NCI-H1436 treated with DMSO at 0.1 percent for 48 hours (cell line): Measurements from ENCODE around the gene RACK1.

Experiments used
- DNase-seq: peaks from one replicate; lab custom pipeline; 2025; lab: John Stamatoyannopoulos, UW

RACK1 gene

DNA sequence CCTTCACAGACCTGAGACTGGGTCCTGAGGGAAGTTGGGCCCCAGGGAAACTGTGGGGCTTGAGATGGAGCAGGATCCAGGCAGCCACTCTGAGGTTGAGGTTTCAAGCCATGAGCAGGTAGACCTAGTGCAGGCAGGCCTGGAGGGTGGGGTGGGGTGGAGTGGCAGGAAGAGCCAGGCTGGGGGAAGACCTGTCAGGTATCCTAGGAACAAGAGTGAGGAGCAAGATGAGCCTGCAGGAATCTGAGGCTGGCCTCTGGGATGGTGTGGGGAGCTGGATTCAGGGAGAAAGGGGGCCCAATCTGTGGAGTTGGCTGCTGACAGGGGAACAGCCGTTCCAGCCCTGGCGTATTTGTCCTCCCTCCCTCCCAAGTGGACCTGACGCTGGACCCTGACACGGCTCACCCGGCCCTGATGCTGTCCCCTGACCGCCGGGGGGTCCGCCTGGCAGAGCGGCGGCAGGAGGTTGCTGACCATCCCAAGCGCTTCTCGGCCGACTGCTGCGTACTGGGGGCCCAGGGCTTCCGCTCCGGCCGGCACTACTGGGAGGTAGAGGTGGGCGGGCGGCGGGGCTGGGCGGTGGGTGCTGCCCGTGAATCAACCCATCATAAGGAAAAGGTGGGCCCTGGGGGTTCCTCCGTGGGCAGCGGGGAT, 9.8 kb downstream of the RACK1 start:
- DNase-seq = no peak

DNA sequence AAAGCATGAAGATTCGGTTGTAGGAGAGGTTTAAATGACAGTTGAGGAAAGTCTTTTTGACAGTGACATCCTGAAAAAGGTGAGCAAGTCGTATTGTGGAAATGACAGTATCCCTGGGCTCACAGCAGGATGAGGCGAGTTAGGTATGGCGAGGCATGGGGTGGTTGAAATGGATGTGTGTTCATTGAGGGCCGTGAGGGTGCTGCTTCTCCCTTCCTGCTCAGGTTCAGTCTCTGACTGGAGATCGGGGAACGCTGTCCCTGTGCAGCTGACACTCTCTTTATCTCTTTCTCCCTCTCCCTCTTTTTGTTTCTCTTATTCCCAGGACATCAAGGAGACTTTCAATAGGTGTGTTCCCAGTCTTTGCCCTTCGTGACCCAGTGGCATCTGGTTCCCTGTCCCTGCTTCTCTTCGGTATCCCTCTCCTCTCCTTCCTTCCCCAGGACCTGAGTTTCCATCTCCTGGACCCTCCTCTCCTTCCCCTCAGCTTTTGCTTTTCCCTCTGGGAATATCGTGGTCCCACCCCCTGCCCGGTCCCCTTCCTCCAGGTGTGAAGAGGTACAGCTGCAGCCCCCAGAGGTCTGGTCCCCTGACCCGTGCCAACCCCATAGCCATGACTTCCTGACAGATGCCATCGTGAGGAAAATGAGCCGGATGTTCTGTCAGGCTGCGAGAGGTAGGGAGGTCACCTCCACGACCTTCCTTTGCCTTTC, 10.5 kb downstream of the RACK1 start:
- no peak for DNase-seq

DNA sequence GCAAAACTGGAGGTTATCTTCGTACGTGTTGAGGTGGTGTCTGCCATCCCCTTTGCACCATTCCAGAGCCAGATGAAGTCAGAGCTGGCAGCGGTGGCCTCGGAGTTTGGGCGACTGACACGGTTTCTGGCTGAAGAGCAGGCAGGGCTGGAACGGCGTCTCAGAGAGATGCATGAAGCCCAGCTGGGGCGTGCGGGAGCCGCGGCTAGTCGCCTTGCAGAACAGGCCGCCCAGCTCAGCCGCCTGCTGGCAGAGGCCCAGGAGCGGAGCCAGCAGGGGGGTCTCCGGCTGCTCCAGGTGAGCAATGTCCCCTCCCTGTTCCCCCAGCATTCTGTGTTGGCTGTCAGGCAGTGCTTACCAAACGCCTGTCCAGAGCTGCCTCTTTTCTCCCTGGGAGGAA, 11.1 kb downstream of the RACK1 start:
- DNase-seq = no peak

DNA sequence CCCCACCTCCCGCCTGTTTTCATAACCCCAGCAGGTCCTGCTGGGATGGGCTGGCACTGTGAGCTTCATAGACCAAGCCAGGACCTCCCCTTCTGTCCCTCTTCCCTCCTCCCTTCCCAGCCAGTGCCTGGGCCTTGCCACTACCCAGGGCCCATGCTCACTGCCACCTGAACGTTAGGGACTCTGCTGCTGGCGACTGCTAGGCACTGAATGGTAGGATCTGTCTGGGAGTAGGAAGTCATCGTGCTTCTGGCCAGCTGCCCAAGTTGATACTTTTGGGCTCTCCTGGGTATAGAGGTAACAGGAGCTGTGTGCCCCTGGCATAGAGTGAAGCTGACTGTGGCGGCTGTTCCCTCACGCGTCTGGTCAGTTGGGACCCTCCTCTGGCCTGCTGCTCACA, 12.3 kb downstream of the RACK1 start:
- no peak for DNase-seq

DNA sequence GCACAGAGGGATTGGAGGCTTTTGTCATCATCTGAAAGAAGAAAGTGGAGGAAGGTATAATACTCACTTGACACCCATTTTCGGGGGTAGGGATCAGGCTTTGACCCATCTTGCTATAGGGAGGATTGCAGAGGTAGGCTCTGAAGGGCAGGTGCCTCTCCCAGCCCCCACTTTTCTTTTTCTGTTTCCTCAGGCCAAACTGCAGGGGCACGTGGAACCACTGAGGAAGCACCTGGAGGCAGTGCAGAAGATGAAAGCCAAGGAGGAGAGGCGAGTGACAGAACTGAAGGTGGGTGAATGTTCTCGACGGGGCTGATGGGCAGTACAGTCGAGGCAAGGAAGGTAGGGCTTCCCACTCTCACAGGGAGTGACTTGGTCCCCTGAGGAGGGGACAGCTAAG, 13.2 kb downstream of the RACK1 start:
- no peak for DNase-seq

DNA sequence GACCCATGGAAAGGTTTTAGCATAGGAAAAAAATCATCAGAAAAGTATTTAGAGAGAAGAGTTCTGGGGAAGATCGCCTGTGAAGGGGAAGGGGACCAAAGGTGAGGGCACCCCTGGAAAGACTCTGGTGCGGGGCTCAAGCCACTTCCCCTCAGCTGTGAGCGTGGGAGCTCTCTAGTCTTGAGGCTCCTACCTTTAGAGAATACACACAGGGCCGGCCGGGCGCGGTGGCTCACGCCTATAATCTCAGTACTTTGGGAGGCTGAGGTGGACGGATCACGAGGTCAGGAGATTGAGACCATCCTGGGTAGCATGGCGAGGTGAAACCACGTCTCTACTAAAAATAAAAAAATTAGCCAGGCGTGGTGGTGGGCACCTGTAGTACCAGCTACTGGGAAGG, 13.7 kb downstream of the RACK1 start:
- no peak for DNase-seq

DNA sequence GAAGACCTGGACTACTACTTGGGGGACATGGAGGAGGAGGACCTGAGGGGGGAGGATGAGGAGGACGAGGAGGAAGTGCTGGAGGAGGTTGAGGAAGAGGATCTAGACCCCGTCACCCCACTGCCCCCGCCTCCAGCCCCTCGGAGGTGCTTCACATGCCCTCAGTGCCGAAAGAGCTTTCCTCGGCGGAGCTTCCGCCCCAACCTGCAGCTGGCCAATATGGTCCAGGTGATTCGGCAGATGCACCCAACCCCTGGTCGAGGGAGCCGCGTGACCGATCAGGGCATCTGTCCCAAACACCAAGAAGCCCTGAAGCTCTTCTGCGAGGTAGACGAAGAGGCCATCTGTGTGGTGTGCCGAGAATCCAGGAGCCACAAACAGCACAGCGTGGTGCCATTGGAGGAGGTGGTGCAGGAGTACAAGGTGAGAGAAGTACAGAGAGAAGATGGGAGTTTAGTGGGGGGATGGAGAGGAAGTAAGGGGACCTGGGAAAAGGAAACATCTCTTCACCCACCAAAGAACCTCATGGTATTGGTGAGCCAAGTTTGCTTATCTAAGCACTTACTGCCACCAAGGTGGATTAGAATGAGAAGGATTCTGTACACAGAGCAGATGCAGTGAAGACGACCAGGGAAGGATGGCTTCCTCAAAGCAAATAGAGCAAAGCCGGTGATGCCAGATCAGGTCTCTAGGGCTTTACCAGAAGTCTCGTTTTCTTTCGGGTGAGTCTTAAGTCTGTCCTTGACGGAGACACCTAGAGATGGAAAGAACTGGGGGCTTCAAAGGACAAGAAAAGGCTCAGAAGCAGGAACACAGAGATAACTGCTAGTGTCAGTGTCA, 19.1 kb downstream of the RACK1 start:
- no peak for DNase-seq

DNA sequence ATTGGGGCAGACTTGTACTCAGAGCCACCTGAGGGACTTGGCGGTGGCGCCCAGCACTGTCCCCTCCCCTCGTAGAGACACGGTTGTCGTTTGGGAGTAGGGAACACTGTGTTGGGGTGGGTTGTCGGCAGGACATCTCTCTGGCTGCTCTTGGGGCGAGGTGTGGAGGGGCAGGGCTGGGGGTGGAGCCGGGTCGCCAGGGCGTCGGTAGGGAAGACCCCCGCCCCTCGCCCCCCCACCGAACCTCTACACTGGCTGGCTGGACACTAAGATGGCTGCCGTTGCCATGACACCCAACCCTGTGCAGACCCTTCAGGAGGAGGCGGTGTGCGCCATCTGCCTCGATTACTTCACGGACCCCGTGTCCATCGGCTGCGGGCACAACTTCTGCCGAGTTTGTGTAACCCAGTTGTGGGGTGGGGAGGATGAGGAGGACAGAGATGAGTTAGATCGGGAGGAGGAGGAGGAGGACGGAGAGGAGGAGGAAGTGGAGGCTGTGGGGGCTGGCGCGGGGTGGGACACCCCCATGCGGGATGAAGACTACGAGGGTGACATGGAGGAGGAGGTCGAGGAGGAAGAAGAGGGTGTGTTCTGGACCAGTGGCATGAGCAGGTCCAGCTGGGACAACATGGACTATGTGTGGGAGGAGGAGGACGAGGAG, 19.8 kb downstream of the RACK1 start:
- no peak for DNase-seq

DNA sequence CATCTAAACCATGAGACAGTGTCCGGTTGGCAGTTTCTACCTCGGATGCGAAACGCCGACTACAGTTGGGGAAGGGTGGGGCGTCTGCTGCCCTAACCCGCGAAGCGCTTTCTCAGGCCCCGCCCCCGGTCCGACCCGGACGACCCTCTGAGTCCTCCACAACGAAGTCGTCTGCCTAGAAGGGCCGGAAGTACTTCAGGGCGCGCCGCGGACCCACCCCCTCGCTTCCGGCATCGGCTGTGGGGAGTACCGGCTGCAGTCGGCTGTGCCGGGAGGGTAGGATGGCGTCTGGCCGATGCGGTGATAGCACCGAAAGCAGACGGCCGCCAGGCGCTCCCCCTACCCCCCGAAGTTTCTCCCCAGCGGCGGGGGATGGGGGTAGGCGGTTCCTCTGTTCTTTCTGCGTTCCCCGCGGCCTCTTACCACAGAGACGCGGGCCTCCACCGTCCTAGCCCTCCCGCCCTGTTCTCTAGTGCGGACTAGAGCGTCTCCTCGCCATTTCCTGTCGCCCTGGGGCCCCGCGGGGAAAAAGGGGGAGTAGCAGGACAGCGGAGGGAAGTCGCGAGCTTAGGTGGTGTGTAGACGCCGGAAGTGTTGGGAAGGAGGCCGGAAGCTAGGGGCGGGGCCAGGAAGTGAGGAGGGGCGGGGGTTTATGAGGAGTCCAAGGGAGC, 20.5 kb downstream of the RACK1 start, which contains the start of gene TRIM41:
Gene TRIM41, plus strand, starts transcription at position 224 of the 671 bp plus-strand sequence. CDS start 719 bp downstream, outside the sequence.
- DNase-seq = no peak

DNA sequence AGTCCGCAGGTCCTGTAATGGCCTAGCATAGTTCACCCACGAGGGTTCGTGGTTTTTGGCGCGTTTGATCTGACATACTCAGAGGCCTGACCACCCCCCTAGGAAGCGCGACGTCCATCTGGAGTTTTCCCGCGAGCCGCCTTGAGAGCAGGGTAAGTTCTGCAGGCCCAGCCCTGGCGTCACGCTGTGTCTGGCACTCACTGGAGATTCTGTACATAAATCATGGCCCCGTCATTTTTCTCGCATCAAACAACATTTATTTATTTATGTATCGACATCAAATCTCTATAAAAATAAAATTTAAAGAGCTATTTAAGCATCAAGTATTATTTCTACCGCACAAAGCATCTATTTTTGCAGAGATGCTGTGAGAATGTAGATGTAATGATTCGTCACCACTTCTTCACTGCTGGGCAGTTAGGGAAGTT, 21.1 kb downstream of the RACK1 start:
- no peak for DNase-seq

DNA sequence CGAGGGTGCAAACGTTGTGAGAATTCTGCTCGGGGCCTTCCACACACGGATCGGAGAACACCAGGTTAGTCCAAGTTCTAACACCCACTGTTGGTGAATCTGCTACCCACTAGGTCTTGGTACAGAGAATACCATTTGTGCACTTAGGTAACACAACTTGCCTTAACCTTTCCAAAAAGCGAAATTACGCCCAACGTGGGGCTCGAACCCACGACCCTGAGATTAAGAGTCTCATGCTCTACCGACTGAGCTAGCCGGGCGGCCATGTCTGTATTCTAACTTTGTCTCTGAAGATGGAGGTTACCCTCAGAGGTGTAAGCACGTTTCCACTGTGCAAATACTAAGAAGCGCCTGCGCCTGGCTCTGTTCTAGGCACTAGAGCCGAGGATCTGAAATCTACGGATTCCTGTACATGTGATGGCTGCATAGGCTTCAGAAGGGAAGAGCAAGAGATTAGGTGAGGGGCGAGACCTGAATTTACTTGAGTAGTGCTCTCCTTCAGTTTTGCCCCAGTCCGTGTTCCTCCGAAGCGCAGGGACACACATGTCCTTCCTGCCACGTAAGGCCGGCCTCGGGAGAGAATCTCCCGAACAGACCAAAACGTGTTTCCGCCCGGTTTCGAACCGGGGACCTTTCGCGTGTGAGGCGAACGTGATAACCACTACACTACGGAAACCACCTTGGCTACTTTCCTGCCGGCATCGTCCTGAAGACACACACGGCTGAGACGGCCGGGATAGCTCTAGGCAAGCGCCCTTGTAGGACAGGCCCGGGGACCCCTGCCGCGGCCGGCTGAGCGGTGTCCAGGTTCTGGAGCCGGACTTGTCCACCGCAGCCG, 21.7 kb downstream of the RACK1 start:
- DNase-seq = no peak

DNA sequence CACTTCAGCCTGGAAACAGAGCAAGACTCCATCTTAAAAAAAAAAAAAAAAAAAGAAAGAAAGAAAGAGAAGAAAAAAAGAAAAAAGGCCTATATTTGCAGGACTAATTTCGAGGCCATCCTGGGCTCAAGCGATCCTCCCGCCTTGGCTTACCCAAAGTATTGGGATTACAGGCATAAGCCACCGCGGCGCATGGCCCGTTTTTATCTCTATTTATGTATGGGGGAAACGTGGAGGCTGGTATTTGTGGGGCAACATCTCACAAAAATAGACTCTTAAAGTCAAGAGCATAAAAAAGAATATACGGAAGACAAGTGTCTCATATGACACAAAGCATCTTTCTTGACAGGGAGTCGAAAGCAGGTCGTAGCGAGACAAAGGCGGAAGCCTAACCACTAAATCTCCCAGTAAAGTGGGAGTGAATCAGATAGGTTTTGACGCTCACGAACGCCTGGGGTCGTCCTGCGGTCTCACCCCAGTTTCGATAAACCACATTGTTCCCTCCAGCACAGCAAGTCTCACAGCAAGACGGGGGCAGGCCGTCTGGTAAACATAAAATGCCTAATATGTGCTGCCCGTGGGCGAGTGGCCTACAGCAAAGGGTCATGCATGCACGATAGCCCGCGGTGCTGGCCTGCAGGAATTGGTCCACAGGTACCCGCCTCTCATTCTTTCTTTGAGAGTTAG, 22.5 kb downstream of the RACK1 start:
- no peak for DNase-seq

DNA sequence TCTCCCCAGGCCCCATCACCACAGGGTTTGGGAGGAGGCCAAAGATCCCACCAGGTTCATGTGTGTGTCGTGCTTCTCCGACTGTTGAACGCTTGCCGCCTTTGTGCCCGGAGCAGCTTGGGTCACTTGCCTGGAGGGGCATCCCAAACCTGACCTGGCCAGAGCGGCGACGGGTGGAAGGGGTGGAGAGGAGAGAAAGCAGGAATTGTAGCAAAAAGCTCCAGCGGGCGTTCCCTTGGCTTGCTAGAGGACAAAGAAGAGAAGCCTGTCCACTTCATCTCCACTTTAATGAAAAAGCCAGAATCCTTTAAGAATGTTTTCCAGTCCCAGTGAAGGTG, 23.6 kb downstream of the RACK1 start:
- DNase-seq = no peak

DNA sequence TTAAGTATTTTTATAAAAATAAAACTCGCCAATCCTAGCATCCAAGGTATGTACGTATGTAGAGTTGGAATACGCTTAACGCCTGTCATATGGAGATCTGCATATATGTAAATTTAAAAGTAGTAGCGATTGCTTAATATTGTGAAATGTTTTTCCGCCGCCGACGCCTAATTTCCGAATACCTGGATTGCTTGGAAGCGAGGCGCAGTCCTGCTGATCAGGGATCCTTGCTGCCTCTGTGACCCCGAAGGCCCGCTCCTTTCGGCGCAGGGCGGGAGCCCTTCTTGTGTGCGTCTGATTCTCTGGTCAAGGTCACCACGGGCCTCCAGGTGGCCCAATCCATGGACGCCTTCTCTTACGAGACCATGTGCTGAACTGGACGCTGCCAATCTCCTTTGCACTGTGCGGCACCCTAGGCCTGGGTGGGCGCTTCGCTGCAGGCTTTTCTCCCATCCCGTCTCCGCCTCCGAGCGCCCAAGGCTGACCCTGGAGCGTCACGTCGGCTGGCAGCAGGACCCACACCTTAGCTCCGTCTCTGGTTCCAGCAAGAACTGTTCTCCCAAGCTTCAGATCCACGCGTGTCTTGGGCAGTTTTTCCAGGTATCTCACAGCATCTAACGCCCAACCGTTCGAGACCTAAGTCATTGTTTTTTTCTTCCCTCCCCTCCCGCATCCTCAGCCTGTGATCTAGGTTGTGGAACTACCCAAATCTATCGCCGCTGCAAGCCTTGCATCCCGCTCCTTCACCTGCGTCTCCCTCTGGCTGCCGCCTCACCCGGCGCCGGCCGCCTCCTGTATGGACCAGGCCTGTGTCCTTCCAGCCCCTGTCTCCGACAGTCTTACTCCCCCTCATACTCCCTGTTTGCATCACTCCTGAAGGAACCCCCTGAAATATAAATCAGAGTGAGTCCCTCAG, 24.2 kb downstream of the RACK1 start:
- DNase-seq = no peak

DNA sequence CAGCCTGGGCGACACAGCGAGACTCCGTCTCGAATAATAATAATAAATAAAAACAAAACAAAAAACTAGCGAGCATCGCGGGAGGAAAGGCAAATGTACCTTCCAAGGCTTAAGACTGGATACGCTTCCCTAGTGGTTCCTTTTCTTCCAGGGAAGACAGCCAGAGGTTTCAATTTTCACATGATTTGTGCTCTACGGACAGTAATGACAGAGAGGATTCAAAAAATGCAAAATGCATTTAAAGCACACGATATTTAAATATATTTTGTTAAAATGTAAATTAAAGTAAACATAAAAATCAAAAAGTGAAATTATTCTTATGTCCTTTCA, 24.9 kb downstream of the RACK1 start:
- no peak for DNase-seq

DNA sequence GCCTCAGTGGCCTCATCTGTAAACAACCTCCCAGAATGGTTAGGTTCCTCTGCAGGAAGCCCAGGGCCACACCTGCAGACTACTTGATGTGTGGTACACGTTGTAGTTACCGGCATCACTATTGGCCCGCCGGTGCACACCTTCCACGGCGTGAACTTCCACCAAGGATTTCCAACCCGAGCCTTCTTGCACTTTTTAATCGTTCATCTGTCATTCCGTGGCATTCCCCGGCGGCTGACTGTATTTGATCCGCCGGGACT, 26.0 kb downstream of the RACK1 start:
- no peak for DNase-seq

DNA sequence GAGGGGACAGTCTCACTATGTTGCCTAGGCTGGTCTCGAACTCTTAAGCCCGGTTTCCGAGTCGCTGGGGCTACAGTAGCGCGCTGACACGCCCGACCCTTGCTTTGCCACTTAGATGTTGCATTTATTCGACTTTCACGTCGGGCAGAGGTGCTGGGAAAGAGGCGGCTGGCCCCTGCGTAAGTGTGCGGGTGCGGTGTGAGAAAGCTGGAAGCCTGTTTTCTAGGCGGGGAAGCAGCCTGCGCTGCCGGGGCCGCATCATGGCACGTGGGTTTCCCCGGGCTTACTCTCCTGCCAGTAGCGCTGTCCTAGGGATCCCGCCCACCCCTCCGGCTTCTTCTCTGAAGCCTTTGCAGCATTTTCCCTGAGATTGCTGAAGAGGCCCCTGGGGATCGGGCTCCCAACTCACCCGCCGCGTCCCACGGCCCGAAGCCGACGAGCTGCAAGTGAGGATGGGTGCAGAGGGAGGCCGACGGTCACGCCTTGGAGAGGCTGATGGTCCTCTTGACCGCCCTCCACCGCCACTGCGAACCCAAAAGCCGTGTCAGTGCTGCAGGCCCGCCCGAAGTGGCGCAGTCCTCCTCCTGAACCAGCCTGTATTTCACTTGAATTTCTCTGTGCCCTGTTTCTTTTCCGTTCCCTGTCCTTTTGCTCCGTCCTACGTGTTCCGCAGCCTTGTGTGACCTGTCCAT, 26.4 kb downstream of the RACK1 start:
- DNase-seq = no peak

DNA sequence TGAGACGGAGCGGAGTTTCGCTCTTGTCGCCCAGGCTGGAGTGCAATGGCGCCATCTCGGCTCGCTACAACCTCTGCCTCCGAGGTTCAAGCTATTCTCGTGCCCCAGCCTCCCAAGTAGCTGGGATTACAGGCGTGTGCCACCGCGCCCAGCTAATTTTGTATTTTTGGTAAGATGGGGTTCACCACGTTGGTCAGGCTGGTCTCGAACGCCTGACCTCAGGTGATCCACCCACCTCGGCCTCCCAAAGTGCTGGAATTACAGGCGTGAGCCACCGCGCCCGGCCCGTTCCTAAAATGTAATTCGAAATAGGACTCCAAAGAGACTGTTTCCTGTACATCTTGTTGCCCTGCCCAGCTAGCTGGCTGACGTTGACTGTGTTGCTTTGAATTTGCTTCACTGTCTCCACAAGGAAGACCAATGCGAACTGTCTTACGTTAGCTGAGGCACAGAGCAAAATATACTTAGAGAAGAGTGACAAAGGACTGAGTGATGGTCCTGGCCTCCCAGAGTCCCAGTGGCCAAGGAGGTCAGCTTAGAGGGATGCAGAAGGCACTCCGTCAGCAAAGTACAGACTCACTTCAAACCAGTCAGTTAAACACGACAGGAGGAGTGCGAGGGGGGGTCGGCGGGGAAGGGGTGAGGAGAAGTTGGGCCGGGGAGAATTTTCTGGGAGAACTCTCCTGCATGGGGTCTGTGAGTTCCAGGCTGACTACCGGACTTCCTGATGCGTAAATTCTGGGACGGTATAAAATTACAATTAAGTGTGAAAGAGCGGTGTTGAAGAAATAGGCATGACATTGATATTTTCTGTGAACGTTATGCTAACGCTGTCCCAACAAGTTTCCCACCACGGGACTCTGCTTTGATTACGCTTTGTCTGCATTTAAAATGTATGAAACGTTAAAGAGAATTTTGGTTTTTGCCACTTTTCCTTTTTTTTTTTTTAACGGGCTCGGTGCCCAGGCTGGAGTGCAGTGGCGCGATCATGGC, 27.4 kb downstream of the RACK1 start:
- DNase-seq = no peak
